Stimulated activated CD8-positive, alpha-beta memory T cell treated with anti-CD3 and anti-CD28 coated beads, Interleukin-7, amount 100 ng/mL, for 1 hour (primary cell): ENCODE data around the gene USP1.

ENCODE experiments used
- DNase-seq, 2 donors: peaks; one replicate each; pipeline ENCODE4 v3.0.0-alpha.2; 2020; ENCODE audit warnings: low read depth in 2 of 2

The USP1 gene

DNA sequence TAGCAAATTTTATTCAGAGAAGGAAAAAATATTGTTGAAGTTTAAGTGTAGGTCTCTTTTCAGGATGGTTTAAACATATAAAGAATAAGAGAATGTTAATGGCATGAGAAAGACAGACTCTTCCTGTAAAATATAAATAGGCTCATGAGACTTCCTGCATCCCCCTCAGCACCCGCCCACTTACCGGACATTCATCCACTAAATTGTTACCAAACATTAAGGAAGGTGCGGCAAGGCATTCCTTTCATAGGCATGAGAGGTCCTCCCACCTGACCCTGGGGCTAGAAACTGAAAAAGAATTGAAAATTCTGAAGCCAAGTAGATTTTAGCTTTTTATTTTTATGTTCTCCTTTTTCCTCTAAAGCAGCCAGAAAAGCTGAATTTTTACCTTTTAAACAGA lies 10.6 kb upstream of the USP1 start:
- no peak for DNase-seq

GRCh38 chr1:62426794-62427193 lies 10.1 kb upstream of the USP1 start:
- no peak for DNase-seq

DNA sequence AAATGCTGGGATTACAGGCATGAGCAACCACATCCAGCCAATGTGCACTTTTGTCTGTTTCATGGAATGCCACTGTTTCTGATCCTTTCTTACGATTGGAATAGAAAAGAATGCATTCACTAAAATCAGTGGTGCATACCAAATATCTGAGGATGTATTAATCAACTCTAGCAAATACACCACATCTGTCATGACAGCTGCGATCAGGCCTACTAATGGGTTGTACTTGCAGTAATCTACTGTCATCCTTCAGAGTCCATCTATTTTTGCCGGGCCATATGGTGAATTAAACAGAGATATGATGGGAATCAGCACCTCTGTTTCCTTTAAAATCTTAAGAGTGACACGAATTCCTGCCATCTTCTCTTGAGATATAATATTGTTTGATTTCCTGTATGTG lies 8.5 kb upstream of the USP1 start:
- no peak for DNase-seq

GRCh38 chr1:62429581-62429980 lies 7.3 kb upstream of the USP1 start:
- DNase-seq, result no peak

- no peak for DNase-seq
These were observed 2.8 kb upstream of the USP1 start for GRCh38 chr1:62433861-62434617.

- no peak for DNase-seq
These were observed 2.2 kb upstream of the USP1 start for GRCh38 chr1:62434618-62435001.

GRCh38 chr1:62435231-62436038 lies 1.4 kb upstream of the USP1 start:
- no peak for DNase-seq

GRCh38 chr1:62436039-62436465 lies 797 bp upstream of the USP1 start:
- DNase-seq, result peak; percentile 87 to 90

DNA sequence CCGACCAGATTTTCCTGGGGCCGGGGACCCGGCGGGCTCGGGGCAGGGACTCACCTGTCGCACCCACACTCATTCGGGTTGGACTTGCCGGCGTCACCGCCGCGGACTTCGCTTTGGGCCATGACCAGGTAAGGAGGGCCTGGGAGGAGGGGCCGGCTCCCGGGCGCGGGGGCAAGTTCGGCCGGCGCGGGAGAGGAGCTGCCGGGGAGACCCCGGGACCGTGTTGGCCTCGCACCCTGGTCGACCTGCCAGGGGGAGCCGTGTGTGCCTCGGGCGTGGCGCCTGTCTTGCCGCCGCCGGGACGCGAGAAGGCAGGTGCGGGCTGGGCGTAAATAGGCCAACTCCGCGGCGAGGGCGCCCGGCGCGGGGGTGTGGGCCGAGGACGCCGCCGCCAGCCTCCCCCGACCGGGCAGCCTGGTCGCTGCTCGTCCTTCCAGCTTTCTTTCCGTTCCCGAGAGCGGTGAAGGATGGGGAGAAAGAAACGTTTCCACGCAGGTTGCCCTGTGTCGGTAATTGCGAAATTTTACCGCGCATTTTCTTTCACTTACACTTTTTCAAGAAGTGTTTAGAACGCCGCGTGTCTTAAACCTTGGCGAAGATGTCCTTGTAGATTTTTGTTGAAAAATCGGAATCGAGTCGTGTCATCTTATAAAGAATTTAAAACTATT lies 558 bp downstream of the USP1 start:
- DNase-seq, result peak; percentile 3 to 13

DNA sequence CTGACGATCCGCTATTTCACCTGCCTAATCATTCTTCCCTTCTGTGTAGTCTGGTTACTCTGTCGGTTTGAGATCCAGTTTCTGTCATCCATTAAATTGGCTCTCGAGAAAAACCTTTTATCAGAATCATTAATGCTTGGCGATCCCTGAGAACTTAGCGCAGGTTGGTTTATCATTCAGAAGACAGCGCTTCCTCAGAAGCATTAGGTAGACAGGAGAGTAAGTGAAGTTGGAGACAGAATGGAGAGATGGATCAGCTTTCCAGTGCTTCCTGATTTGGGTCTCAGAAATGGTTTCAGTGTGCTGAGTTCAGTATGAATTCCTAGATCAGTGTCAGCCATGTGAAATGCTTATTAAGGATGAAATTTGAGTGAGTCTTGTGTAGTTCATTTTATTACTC lies 1.3 kb downstream of the USP1 start:
- DNase-seq, result no peak

- DNase-seq, result no peak
These were observed 3.0 kb downstream of the USP1 start for GRCh38 chr1:62439652-62440371.

DNA sequence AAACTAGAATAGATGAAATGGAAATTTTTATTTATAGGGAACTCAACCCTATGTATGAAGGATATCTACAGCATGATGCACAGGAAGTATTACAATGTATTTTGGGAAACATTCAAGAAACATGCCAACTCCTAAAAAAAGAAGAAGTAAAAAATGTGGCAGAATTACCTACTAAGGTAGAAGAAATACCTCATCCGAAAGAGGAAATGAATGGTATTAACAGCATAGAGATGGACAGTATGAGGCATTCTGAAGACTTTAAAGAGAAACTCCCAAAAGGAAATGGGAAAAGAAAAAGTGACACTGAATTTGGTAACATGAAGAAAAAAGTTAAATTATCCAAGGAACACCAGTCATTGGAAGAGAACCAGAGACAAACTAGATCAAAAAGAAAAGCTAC lies 7.9 kb downstream of the USP1 start:
- DNase-seq, result no peak

DNA sequence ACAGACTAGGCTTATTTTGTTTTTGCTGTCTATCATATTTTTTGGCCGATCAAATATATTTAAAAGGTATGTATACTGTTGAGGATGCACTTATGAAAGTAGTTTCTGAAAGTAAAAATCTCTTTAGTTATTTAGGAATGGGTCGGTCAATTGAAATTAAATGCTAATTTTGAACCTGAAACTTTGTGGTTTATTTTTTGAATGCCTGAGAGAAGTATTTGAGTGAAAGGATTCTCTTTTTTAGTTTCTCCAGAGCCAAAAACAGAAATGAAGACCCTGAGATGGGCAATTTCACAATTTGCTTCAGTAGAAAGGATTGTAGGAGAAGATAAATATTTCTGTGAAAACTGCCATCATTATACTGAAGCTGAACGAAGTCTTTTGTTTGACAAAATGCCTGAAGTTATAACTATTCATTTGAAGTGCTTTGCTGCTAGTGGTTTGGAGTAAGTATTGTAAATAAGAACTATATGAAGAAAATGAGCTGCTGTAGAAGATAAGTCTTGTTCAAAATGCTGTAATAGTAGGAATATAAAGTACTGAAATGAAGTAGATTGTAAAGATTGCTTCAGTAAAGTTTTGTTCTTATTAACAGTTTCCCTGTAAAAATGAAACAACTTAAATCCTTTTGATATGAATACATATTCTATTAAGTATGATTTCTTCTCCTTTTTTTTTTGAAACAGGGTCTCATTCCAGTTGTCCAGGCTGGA lies 11.5 kb downstream of the USP1 start:
- DNase-seq, result no peak

DNA sequence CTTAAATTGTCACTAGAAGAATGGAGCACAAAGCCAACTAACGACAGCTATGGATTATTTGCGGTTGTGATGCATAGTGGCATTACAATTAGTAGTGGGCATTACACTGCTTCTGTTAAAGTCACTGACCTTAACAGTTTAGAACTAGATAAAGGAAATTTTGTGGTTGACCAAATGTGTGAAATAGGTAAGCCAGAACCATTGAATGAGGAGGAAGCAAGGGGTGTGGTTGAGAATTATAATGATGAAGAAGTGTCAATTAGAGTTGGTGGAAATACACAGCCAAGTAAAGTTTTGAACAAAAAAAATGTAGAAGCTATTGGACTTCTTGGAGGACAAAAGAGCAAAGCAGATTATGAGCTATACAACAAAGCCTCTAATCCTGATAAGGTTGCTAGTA lies 13.5 kb downstream of the USP1 start:
- DNase-seq, result no peak

- DNase-seq, result no peak
These were observed 16.1 kb downstream of the USP1 start for GRCh38 chr1:62452951-62453350.

DNA sequence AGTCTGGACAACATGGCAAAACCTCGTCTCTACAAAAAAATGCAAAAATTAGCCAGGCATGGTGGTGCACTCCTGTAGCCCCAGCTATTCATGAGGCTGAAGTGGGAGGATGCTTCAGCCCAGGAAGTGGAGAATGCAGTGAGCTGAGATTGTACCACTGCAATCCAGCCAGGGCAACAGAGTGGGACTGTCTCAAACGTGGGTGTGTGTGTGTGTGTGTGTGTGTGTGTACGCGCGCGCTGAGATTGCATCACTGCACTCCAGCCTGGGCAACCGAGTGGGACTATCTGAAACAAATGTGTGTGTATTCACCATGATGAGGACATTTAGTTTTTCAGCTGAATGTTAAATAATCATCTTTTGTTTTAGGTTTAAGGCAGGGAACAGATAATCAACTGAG lies 21.1 kb downstream of the USP1 start:
- no peak for DNase-seq

GRCh38 chr1:62462370-62462769 lies 25.5 kb downstream of the USP1 start:
- DNase-seq, result no peak

GRCh38 chr1:62467092-62467491 lies 30.2 kb downstream of the USP1 start:
- DNase-seq, result no peak

- DNase-seq, result no peak
These were observed 39.8 kb downstream of the USP1 start for GRCh38 chr1:62476525-62477219.

DNA sequence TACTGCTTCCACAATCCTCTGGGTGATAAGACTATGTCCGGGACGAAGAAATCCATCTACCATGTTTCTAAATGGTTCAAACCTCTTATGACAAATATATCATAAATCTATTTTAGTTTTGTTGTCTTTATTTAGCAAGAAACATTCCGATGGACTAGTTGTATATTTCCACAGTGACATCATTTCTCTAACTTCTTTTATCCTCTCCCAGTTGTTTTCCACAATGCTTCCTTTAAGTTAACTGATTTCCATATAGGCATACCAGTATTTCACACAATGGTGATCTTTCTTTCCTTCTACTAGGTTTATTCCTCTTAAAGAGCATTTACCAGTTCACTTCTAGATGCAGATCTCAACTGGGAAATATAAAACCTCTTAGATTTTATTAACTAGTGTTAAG lies 44.8 kb downstream of the USP1 start:
- no peak for DNase-seq
